Esophagus squamous epithelium (tissue), 4 donors: ENCODE data around the gene BAHCC1.

Experiments used
- CTCF ChIP-seq, 6 experiments: fragments of 450-650 bp in 4 of 6; fragments of 200-600 bp in 2 of 6; sonication (generic) in 2 of 6; IDR thresholded peaks; one replicate each; pipeline ENCODE4 v1.5.1; 2016 to 2019; ENCODE audit warnings: antibody characterized with exemption in 6 of 6, mild to moderate bottlenecking in 4 of 6, moderate library complexity in 4 of 6
- POLR2A ChIP-seq, 4 donors: fragments of 450-650 bp; IDR thresholded peaks; one replicate each; pipeline ENCODE4 v1.6.1; 2017; ENCODE audit warnings: antibody characterized with exemption in 4 of 4, mild to moderate bottlenecking in 4 of 4, moderate library complexity in 3 of 4

DNA sequence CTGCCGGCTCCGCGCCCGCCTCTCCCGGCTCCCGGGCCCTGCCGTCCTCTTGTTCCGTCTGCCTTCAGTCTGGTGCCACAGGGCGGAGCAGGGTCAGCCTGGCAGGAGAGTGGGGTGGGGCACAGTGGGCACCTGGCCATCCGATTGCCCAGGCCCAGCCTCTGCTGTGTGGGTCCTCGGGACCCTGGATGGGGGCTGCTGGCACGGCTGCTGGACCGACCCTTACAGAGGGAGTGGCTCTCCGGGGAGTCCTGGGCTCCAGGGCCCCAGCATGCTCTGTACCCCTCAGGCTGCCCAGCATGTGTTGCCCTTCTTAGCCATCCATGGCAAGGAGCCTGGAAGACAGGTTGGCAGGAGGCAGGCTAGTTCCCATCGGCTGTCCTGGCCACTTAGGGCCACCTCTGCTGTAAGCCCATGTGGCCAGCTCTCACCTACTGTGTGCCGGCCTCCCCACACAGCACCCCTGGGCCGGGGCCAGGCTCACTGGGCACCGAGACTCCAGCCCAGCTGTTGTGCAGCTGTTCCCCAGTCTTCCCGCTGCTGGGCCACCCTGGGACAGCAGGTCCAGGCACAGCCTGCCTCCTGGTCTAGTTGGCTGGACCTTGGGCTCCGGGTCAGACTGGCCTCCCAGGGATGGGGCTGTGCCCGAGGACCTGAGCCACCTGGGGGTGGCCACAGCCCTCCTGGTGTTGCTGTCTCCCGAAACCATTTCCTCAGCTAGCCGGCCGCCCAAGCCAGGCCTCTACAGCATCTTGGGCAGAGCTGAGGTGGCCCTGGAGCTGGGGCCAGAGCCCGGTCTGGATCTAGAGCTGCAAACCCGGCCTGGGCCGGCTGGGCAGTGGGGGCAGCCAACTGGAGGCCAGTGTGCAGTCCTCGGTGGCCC, 24.9 kb downstream of the BAHCC1 start:
- no peak for TF ChIP-seq CTCF (IDR thresholded peaks at IDR 0.05)
- no peak for TF ChIP-seq POLR2A (IDR thresholded peaks at IDR 0.05)
